Neural crest cell (in vitro differentiated cells): ENCODE results near the gene FBXO15. TPM values are rescaled to one million over a fixed set of nuclear protein-coding genes. Genes with fewer than 3 reads are reported as not detected.

Experiments used
- DNase-seq: peaks from one replicate; pipeline ENCODE4 v3.0.0; 2021; ENCODE audit warnings: low read depth, mixed read lengths, low spot score
- H3K27ac Mint-ChIP-seq: one replicate; pipeline ENCODE4 v1.8.0; 2021; ENCODE audit warnings: mild to moderate bottlenecking, mixed read lengths; ENCODE audit not compliant: unreplicated experiment
- H3K27me3 Mint-ChIP-seq: 2 replicates; pipeline ENCODE4 v1.8.0; 2021; ENCODE audit warnings: low read depth, mild to moderate bottlenecking, mixed read lengths
- H3K36me3 Mint-ChIP-seq: 2 replicates; pipeline ENCODE4 v1.8.0; 2021; ENCODE audit warnings: low read depth, mild to moderate bottlenecking, mixed read lengths
- H3K4me1 Mint-ChIP-seq: 2 replicates; pipeline ENCODE4 v1.8.0; 2021; ENCODE audit warnings: mixed read lengths
- H3K4me3 Mint-ChIP-seq: one replicate; pipeline ENCODE4 v1.8.0; 2021; ENCODE audit warnings: mild to moderate bottlenecking, mixed read lengths
- H3K9me3 Mint-ChIP-seq: 2 replicates; pipeline ENCODE4 v1.8.0; 2021; ENCODE audit warnings: mixed read lengths
- CTCF ChIP-seq: fragments of 200-600 bp; sonication (generic); conservative IDR thresholded peaks from 2 replicates; pipeline ENCODE4 v1.5.0; 2021; ENCODE audit warnings: antibody characterized with exemption, mild to moderate bottlenecking
- total RNA-seq: library from RNA; stranded (reverse); gene quantifications from 2 replicates; pipeline ENCODE4 v1.2.1, GENCODE V29; 2021

Gene FBXO15
- total RNA-seq, 1 donor from 2014 or later = 1.7 TPM

- no peak for TF ChIP-seq CTCF
- Mint-ChIP-seq H3K4me3 (no peak overlapping the region), H3K27me3 (no peaks in the 10 kb centered on the region), H3K36me3 (peaks cover 6% of the 10 kb centered on the region), H3K4me1 (peaks cover 25% of the 10 kb centered on the region), H3K27ac (no peak overlapping the region), H3K9me3 (no peaks in the 10 kb centered on the region)
- DNase-seq = no peak
Observed at GRCh38 chr18:74153793-74154192, 6.2 kb upstream of the FBXO15 start.

DNA sequence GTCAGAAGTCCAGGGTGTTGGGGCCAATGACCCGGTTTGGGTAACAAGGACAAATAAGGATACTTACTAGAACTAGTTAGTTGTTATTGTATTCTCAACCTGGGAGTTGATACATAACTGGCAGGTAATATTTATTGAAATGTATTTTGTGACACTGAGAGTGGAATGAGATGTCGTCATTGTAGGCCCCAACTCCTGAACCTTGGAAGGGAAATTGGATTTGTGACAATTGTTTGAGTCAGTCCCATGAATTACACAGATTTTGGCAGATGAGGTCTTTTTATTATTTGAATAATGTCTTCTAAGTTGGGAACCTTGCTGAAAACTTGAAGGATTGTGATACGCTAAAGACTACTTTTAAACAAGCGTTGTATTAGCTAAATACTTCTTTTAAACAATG is 5.7 kb upstream of the FBXO15 start:
- Mint-ChIP-seq H3K4me3 (peak overlapping the region; percentile 38), H3K9me3 (no peaks in the 10 kb centered on the region), H3K36me3 (peaks cover 6% of the 10 kb centered on the region), H3K4me1 (peaks cover 29% of the 10 kb centered on the region), H3K27ac (no peak overlapping the region), H3K27me3 (no peaks in the 10 kb centered on the region)
- DNase-seq = no peak
- TF ChIP-seq CTCF = no peak

DNA sequence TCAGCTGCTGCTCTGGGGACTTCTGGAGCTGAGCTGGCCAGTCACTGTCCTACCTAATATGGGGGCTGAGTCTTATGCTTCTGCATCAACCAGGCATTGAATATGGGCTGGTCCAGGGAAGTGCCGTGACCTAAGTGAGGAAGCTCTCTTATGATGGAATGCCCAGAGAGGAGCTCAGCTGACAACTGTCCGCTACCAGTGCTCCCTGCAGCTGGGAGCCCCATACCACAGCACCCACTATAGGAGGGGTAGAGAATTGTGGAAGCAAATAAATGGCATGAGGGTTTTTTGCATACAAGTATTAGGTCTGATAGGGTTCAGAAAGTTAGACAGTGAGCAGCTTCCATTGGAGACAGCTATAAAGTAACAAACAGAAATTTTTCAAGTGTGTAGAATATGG is 5.2 kb upstream of the FBXO15 start:
- H3K27me3 Mint-ChIP-seq = peaks cover under 1% of the 10 kb centered on the region
- peaks cover 3% of the 10 kb centered on the region for H3K36me3 Mint-ChIP-seq
- no peak for TF ChIP-seq CTCF
- no peaks in the 10 kb centered on the region for H3K9me3 Mint-ChIP-seq
- DNase-seq = no peak
- H3K4me3 Mint-ChIP-seq = peak overlapping the region; percentile 38
- no peak overlapping the region for H3K27ac Mint-ChIP-seq
- H3K4me1 Mint-ChIP-seq = peaks cover 34% of the 10 kb centered on the region

DNA sequence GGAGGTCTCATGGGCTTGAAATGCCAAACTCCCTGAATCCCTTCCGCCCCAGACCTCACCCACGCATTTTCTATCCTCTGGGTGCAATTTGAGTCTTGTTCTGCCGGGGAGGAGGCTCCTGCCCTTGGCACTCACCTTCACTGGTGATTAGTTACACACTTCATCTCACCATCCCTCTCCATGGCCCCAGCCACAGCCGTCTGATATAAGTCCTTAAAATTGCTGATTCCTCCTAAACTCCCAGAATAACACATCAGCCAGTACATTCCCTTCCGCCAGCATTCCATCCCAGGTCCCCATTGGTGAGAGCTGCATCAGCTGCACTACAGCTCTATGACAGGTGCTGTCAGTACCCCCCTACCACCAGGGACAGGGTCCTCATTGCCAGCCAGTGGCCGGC is 4.6 kb upstream of the FBXO15 start:
- Mint-ChIP-seq H3K36me3 (peaks cover 3% of the 10 kb centered on the region), H3K27me3 (peaks cover 3% of the 10 kb centered on the region), H3K9me3 (no peaks in the 10 kb centered on the region), H3K27ac (peak overlapping the region; percentile 84), H3K4me1 (peaks cover 38% of the 10 kb centered on the region), H3K4me3 (peak overlapping the region; percentile 80)
- TF ChIP-seq CTCF = no peak
- DNase-seq = no peak

- H3K4me3 Mint-ChIP-seq = peak overlapping the region; percentile 95
- H3K4me1 Mint-ChIP-seq = peaks cover 47% of the 10 kb centered on the region
- DNase-seq = no peak
- no peaks in the 10 kb centered on the region for H3K9me3 Mint-ChIP-seq
- no peak for TF ChIP-seq CTCF
- peaks cover 3% of the 10 kb centered on the region for H3K36me3 Mint-ChIP-seq
- H3K27me3 Mint-ChIP-seq = peaks cover 8% of the 10 kb centered on the region
- no peak overlapping the region for H3K27ac Mint-ChIP-seq
Observed at GRCh38 chr18:74149878-74150277, 2.2 kb upstream of the FBXO15 start.
